DND-41 (cell line): ENCODE measurements around the gene GRIK4.
"Not testable (repeated sequence)": the region's sequence is repeated elsewhere in the genome, so short reads cannot be mapped to it uniquely, and the experiment has no call there.

Source experiments
- ATAC-seq: fragments of 200-7000 bp; cut with Tn5 transposase; 3 replicates; pipeline ENCODE4 v1.9.1; 2021; ENCODE audit warnings: low read depth; ENCODE audit not compliant: insufficient read depth
- DNase-seq: peaks from one replicate; pipeline ENCODE4 v3.0.0-alpha.2; 2020
- H2AFZ ChIP-seq: 2 replicates; pipeline ENCODE4 v1.6.0; 2012; ENCODE audit warnings: low read depth, low read length
- H3K27ac ChIP-seq: 2 replicates; pipeline ENCODE4 v1.5.1; 2012; ENCODE audit warnings: low read length, inconsistent platforms
- H3K27me3 ChIP-seq: fragments of 200-600 bp; sonication (generic); 2 replicates; pipeline ENCODE4 v1.6.0; 2012; ENCODE audit warnings: low read length, mild to moderate bottlenecking, inconsistent platforms; ENCODE audit not compliant: insufficient read depth, poor library complexity
- H3K36me3 ChIP-seq: 2 replicates; pipeline ENCODE4 v1.5.1; 2012; ENCODE audit warnings: low read length, inconsistent platforms; ENCODE audit not compliant: insufficient read depth
- H3K4me1 ChIP-seq: 2 replicates; pipeline ENCODE4 v1.5.1; 2012; ENCODE audit warnings: mild to moderate bottlenecking, low read length; ENCODE audit not compliant: insufficient read depth
- H3K4me2 ChIP-seq: 2 replicates; pipeline ENCODE4 v1.6.0; 2012; ENCODE audit warnings: mild to moderate bottlenecking, moderate library complexity, low read length, inconsistent platforms; ENCODE audit not compliant: insufficient read depth
- H3K4me3 ChIP-seq, 2 experiments: fragments of 200-600 bp in 1 of 2; shearing (Covaris generic) in 1 of 2; 2 replicates each; pipeline ENCODE4 v1.5.1; 2012 to 2016; ENCODE audit warnings: inconsistent platforms in 2 of 2, low read length in 2 of 2, mild to moderate bottlenecking in 2 of 2, low read depth in 1 of 2, moderate library complexity in 1 of 2
- H3K79me2 ChIP-seq: 2 replicates; pipeline ENCODE4 v1.6.0; 2012; ENCODE audit warnings: low read length, inconsistent platforms; ENCODE audit not compliant: insufficient read depth
- H3K9ac ChIP-seq: 2 replicates; pipeline ENCODE4 v1.6.0; 2012; ENCODE audit warnings: low read depth, mild to moderate bottlenecking, inconsistent platforms, low read length, moderate library complexity
- H3K9me3 ChIP-seq: 2 replicates; pipeline ENCODE4 v1.5.1; 2012; ENCODE audit warnings: low read length, moderate library complexity, mild to moderate bottlenecking, inconsistent platforms; ENCODE audit not compliant: insufficient read depth, severe bottlenecking
- H4K20me1 ChIP-seq: 2 replicates; pipeline ENCODE4 v1.6.0; 2012; ENCODE audit warnings: low read length; ENCODE audit not compliant: insufficient read depth
- CTCF ChIP-seq: IDR thresholded peaks from 2 replicates; pipeline ENCODE4 v1.5.1; 2012; ENCODE audit warnings: borderline replicate concordance, low read length, moderate library complexity, mild to moderate bottlenecking; ENCODE audit not compliant: poor library complexity, severe bottlenecking; ENCODE audit errors: extremely low read depth
- EZH2 ChIP-seq: IDR thresholded peaks from 3 replicates; pipeline ENCODE4 v1.6.1; 2012; ENCODE audit warnings: borderline replicate concordance, low read depth, mild to moderate bottlenecking, moderate library complexity, low read length, inconsistent platforms; ENCODE audit not compliant: severe bottlenecking

The GRIK4 gene

GRCh38 chr11:120784566-120785251, 273.2 kb downstream of the GRIK4 start:
- no peaks in the 10 kb centered on the region for H3K36me3 ChIP-seq

GRCh38 chr11:120785576-120785975, 274.0 kb downstream of the GRIK4 start:
- Histone ChIP-seq H3K36me3 (no peaks in the 10 kb centered on the region), H3K27ac (no peak overlapping the region), H3K79me2 (no peaks in the 10 kb centered on the region), H3K4me3 (no peak overlapping the region), H4K20me1 (0 out of 2 replicates have a peak, but pooled peaks cover 3% of the 10 kb centered on the region), H3K4me1 (no peaks in the 10 kb centered on the region), H2AFZ (no peak overlapping the region), H3K27me3 (peaks cover 10% of the 10 kb centered on the region), H3K9ac (no peak overlapping the region), H3K4me2 (no peak overlapping the region), H3K9me3 (no peaks in the 10 kb centered on the region)
- no peak for ATAC-seq
- DNase-seq: no peak
- no peak for TF ChIP-seq EZH2
- no peak for TF ChIP-seq CTCF

More at GRCh38 chr11:120784566-120785251, 273.2 kb downstream of the GRIK4 start:
- Histone ChIP-seq H4K20me1 (0 out of 2 replicates have a peak, but pooled peaks cover 3% of the 10 kb centered on the region), H3K4me2 (no peak overlapping the region), H2AFZ (no peak overlapping the region), H3K9ac (no peak overlapping the region), H3K79me2 (no peaks in the 10 kb centered on the region), H3K4me1 (no peaks in the 10 kb centered on the region), H3K27me3 (peaks cover 9% of the 10 kb centered on the region), H3K9me3 (no peaks in the 10 kb centered on the region), H3K4me3 (no peak overlapping the region), H3K27ac (no peak overlapping the region)
- TF ChIP-seq EZH2 (no peak), CTCF (no peak)
- DNase-seq (no peak), ATAC-seq (no peak)

- no peaks in the 10 kb centered on the region for H3K36me3 ChIP-seq
- no peak for ATAC-seq
- H3K4me2 ChIP-seq: no peak overlapping the region
- H3K4me3 ChIP-seq: no peak overlapping the region
- peaks cover 10% of the 10 kb centered on the region for H3K27me3 ChIP-seq
- H2AFZ ChIP-seq: no peak overlapping the region
- H3K9ac ChIP-seq: no peak overlapping the region
- TF ChIP-seq CTCF (no peak), EZH2 (no peak)
- no peak overlapping the region for H3K27ac ChIP-seq
- no peaks in the 10 kb centered on the region for H3K9me3 ChIP-seq
- H4K20me1 ChIP-seq: 0 out of 2 replicates have a peak, but pooled peaks cover 3% of the 10 kb centered on the region
- no peaks in the 10 kb centered on the region for H3K4me1 ChIP-seq
- no peaks in the 10 kb centered on the region for H3K79me2 ChIP-seq
- no peak for DNase-seq
Observed at GRCh38 chr11:120786206-120786735, 274.7 kb downstream of the GRIK4 start.

- not testable (repeated sequence) for H4K20me1 ChIP-seq, H3K36me3 ChIP-seq, H3K79me2 ChIP-seq, ATAC-seq, H3K9ac ChIP-seq, H2AFZ ChIP-seq, H3K4me1 ChIP-seq, H3K4me3 ChIP-seq, H3K27ac ChIP-seq, H3K4me2 ChIP-seq, H3K9me3 ChIP-seq, DNase-seq
- peaks cover 16% of the 10 kb centered on the region for H3K27me3 ChIP-seq
Observed at GRCh38 chr11:120787224-120787623, 275.7 kb downstream of the GRIK4 start.
